GM18870 (cell line): ENCODE measurements around the gene PLEKHA7.

Source experiments
- ATAC-seq: cut with Tn5 transposase; IDR thresholded peaks from one replicate; pipeline ENCODE4 v1.9.1; 2021; ENCODE audit warnings: moderate library complexity; ENCODE audit not compliant: unreplicated experiment

PLEKHA7 gene

GRCh38 chr11:16794047-16794818 lies 220.0 kb downstream of the PLEKHA7 start:
- no peak for ATAC-seq

- no peak for ATAC-seq
These were observed 220.7 kb downstream of the PLEKHA7 start for GRCh38 chr11:16793511-16793910.

GRCh38 chr11:16793009-16793408 lies 221.2 kb downstream of the PLEKHA7 start:
- ATAC-seq = no peak

GRCh38 chr11:16792426-16792825 lies 221.8 kb downstream of the PLEKHA7 start:
- ATAC-seq = no peak

- ATAC-seq = no peak
These were observed 222.8 kb downstream of the PLEKHA7 start for GRCh38 chr11:16791191-16791961.

- no peak for ATAC-seq
These were observed 223.6 kb downstream of the PLEKHA7 start for GRCh38 chr11:16790486-16791190.

GRCh38 chr11:16789560-16790485 lies 224.4 kb downstream of the PLEKHA7 start:
- ATAC-seq = no peak

GRCh38 chr11:16789063-16789420 lies 225.2 kb downstream of the PLEKHA7 start:
- ATAC-seq = no peak

- no peak for ATAC-seq
These were observed 225.8 kb downstream of the PLEKHA7 start for GRCh38 chr11:16788141-16789062.

- ATAC-seq = no peak
These were observed 227.0 kb downstream of the PLEKHA7 start for GRCh38 chr11:16787035-16787742.

- no peak for ATAC-seq
These were observed 228.1 kb downstream of the PLEKHA7 start for GRCh38 chr11:16786131-16786530.

- ATAC-seq = peak; percentile 77
These were observed 228.6 kb downstream of the PLEKHA7 start for GRCh38 chr11:16785520-16786128.

- ATAC-seq = no peak
These were observed 229.5 kb downstream of the PLEKHA7 start for GRCh38 chr11:16784666-16785065.

- no peak for ATAC-seq
These were observed 230.1 kb downstream of the PLEKHA7 start for GRCh38 chr11:16784097-16784496.

GRCh38 chr11:16783321-16783801 lies 230.9 kb downstream of the PLEKHA7 start:
- no peak for ATAC-seq

- ATAC-seq = no peak
These were observed 232.0 kb downstream of the PLEKHA7 start for GRCh38 chr11:16781936-16782919.
